GM21526 (cell line): ENCODE data around the gene GMPPA.

Experiments
- ATAC-seq: cut with Tn5 transposase; IDR thresholded peaks from one replicate; pipeline ENCODE4 v1.9.1; 2021; ENCODE audit warnings: moderate library complexity; ENCODE audit not compliant: unreplicated experiment, low FRiP score

Gene GMPPA

GRCh38 chr2:219537657-219538488, 39.2 kb downstream of the GMPPA start:
- no peak for ATAC-seq

DNA sequence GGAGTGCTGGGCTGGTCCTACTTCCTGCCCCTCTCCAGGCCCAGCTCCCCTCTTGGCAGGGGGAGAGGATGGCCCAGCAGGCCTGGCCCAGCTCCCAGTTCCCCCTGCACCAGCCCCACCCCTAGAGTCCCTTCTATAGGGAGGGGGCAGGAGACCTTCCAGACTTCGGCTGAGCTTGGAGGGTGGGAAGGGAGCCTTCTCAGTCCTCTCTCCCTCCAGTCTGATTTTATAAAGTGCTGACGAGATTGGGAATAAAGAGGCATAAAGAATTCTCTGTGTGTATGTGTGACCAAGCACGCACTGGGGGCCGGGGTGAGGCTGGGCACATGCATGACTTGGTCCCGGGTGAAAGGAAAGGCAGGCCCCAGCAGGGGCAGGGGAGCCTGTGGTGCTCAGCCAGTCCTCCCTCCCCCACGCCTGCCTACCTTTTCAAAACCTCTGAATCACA, 39.8 kb downstream of the GMPPA start:
- ATAC-seq, result no peak

GRCh38 chr2:219538956-219539788, 40.5 kb downstream of the GMPPA start:
- no peak for ATAC-seq

DNA sequence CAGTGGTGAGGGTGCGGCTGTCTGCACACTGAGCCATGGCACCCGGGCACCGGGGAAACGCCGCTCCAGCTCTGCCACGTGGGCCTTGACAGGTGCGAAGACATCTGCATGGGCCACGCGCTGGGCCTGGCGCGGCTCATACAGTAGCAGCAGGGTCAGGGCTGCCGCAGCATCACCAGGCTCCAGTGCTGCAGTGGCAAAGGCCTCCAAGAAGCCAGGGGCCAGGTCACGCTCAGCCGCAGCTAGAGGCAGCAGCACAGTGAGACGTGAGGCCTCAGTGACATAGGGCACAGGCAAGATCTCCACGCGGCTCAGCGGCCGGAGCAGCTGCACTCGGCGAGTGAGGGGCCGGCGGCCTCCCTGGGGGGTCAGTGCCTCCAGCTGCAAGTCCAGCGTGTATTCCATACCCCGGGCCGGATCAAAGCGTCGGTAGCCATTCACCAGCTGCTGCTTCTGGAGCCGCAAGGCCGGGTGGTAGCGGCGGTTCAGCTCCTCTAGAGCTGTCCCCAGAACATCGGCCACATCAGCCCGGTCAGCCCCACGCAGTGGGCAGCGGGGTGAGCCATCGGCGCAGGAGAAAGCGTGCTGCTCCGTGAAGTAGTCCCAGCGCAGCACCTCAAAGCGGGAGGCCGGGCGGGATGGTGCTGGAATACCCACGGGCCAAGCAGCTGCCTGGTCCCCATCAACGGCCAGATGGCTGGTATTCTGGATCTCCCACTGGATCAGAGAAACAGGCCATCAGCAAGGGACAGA, 41.4 kb downstream of the GMPPA start:
- ATAC-seq, result no peak

- no peak for ATAC-seq
Measured at GRCh38 chr2:219540784-219541504, 42.3 kb downstream of the GMPPA start.

DNA sequence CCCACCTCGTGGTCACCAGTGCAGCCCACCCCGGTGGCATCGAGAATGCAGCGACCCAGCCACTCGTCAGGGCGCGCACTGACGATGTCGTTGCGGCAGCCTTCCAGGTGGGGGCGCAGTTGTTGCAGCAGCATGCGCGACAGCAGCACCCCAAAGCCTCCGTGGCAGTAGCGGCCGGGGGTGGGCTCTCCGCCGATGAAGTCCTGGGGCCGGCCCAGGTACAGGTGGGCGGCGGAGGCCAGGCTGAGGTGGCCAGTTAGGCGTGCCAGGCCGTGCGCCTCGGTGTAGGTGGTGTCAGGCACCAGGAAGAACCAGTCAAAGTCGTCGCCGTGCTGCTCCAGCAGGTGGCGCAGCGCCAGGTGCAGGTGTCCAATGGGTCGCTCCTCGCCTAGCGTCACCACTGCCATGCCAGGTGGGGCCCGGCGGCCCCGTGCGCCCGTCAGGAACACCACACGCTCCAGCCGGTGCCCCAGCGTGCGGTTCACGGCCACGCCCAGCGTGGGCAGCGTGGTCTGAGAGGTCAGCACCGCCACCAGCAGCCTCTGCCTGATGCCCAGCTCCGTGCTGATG, 43.0 kb downstream of the GMPPA start:
- ATAC-seq, result peak; percentile 52

DNA sequence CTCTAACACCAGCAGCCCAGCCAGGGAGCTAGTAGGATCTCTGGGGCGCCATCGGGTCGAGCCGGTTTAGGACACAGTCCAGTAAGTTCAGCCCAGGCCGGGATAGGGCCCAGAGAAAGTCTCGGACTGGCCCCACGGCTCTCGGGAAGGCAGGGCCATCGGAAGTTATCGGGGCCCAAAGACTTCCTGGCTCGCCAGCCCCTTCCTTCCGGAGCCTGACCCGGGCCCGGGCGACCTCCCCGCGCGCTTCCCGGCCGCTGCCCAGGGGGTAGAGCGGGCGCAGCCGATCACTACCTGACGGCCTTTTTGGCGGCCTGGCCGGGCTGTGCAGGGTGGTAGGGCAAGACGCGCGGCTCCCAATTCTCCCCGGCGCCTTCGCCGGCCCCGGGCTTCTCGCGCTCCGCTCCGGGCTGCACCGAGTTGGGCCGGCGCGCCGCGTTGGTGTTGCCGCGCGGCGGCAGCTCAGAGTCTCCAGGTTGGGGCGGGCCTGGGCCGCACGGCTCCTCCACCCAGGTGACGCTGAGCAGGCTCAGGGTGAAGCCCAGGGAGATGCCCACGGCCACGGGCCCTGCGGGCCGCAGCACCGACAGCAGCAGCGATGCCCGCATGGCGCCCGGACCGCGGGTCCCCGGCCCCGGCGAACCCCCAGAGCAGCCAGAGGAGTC, 44.4 kb downstream of the GMPPA start:
- ATAC-seq, result peak; percentile 24

DNA sequence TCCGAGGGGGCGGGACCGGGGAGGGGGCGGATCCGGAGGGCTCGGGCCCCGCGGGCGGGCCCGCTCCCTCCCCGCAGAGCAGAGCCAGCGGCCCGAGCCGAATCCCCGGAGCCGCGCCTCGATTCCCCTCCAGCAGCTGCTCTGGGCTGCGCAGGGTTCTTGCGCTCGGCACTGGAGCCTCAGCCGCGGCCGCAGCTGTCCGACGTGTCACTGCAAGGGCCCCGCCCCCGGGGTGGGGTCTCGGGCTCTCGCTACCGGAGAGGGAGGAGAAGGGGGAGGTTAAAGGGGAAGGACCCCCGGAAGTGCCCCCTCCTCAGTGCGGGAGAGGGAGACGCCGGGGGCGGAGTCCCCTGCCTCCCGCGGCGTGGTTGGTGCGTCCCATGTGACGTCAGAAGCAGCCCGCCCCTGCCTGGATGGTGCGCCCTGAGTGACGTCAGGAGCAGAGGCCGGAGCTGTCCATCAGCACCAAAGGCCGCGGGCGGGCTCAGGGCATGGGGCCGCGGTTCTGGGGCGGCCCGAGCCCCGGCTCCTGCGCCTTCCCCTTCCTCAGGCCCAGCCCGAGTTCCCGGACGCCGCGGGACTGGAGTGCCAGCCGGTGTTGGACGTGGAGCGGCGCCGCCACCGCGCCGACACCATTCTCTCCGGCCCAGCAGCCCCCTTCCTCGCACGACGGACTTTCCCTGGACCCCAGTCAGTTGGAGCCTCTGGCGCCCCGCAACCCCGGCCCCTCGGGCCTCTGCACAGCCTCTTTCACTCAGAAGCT, 45.1 kb downstream of the GMPPA start, which contains the start of the genes CHPF and TMEM198:
Gene CHPF (minus strand): TSS at position 214 of the 763 bp plus-strand sequence. CDS start 271 bp downstream, outside the sequence.
Gene TMEM198 (plus strand): TSS at position 433 of the 763 bp plus-strand sequence. CDS start 700 bp downstream, outside the sequence.
- peak; percentile 76 for ATAC-seq

DNA sequence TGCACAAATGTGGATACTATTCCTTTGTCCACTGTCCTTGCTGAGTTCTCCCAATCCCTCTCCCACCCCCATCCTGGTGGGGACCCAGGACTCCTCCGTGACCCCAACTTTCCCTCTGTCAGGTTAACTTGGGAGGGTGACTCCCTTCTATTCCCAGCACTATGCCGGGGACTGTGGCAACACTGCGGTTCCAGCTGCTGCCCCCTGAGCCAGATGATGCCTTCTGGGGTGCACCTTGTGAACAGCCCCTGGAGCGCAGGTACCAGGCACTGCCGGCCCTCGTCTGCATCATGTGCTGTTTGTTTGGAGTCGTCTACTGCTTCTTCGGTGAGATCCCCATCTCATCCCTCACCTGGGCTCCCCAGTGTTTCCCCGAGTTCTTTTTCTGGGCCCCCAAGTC, 45.9 kb downstream of the GMPPA start:
- ATAC-seq, result no peak

DNA sequence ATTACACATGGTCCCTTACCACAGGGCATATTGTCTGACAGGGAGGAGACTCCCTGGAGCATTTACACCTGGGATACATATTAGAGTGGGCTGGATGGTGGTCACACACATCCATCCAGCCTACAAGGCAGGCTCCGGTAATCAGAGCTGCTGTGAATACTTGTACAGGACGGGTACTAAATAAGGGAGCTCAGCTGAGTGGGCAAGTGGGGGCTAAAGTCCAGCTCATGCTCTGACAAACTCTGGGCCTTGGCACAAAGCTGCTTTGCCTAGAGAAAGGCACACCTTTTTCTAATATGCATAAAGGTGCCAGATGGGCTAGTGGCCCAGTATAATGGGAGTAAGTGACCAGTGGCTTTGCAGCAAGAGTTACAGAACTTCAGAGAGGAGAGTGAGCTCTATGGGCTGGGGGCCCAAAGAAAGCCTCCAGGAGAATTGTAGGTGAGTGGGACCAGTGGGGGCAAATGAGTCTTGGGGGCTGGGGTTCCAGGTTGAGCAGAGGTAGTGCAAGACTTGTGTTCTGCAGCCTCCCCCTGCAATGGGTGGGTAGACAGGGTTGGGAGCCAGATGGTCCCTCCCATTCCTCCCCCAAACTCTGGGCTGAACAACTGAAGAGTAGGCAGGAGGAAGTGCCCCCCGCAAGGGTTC, 46.7 kb downstream of the GMPPA start:
- no peak for ATAC-seq

DNA sequence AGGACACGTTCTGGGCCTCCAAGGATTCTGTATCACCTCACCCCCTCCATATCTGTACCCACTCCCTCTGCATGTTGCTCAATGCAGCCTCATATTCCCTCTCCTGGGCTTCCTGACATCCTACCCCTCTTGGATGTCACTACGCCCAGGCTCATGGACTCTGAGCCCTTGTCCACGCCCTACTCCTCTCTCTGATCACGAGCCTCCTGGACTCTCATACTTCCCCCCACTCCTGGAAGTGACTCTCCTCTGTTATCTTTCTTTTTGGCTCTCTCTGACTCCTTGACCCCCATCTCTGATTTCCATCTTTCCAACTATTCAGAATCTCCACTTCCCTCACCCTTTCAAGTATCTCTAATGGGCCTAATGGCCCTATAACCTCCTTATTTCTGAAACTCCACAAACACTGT, 47.3 kb downstream of the GMPPA start:
- no peak for ATAC-seq

GRCh38 chr2:219547621-219548020, 48.9 kb downstream of the GMPPA start:
- ATAC-seq, result no peak

DNA sequence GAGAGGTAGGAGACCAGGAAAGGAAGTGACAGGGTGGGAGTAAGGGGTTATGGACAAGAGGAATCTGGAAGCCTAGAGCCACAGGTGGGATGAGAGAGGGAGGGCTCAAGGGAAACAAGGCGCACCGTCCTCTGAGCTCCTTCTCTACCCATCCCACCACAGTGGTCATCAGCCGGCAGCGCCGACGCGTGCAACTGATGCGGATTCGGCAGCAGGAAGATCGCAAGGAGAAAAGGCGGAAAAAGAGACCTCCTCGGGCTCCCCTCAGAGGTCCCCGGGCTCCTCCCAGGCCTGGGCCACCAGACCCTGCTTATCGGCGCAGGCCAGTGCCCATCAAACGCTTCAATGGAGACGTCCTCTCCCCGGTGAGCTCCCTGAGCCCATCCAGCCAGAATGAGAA, 50.3 kb downstream of the GMPPA start:
- ATAC-seq, result no peak

DNA sequence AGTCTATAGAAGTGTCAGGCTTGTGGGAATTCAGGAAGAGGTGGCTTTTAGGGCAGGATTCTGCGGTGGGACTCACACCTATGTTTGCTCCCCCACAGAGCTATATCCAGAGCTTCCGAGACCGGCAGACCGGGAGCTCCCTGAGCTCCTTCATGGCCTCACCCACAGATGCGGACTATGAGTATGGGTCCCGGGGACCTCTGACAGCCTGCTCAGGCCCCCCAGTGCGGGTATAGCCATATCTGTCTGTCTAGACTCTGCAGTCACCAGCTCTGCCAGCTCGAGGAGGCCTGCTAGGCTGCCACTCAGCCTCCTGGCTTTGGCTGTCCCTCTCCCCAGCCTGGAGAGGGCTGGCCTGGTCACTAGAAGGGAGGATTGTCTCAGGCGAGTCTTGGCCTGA, 50.9 kb downstream of the GMPPA start:
- ATAC-seq, result no peak

DNA sequence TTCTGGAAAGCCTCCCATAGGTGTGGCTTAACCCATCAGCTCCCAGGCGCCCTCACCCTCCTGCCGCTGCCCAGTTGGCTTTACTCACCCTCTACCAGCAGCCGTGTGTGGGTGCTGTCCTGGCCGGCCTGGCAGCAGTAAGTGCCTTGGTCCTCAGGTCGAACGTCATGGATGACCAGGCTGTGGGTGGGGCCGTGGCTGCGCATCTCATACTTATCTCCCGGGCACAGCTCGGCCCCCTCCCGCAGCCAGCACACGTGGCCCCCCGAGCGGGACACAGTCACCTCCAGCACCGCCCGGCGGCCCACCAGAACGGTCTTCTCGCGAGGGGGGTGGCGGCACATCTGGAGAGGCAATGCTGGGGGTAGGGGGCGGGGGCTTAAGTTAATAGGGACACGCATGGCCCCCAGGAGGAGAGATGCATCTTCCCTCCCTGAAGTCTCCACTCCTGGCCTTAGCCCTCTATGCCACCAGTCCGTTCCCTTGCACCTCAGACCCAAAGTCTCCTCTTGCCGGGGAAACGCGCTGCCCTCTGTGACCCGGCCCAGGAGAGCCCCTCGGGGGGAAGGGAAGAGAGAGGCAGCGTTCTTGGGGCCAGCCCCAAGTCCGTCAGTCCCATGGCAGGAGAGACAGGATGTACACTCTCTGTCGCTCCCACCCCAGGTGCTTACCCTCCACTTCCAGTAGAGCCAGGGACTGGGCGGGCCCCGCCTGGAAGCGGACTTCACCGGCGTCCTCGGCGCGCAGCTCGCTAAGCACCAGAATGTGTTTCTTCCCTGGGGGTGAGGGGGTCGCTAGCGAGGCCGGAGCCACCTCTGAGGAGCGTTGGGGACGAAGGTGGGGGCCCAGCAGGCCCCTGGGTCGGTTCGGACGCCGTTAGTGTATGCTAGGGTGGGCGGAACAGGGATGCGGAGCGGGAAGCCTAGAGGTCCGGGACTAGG, 53.0 kb downstream of the GMPPA start:
- no peak for ATAC-seq

DNA sequence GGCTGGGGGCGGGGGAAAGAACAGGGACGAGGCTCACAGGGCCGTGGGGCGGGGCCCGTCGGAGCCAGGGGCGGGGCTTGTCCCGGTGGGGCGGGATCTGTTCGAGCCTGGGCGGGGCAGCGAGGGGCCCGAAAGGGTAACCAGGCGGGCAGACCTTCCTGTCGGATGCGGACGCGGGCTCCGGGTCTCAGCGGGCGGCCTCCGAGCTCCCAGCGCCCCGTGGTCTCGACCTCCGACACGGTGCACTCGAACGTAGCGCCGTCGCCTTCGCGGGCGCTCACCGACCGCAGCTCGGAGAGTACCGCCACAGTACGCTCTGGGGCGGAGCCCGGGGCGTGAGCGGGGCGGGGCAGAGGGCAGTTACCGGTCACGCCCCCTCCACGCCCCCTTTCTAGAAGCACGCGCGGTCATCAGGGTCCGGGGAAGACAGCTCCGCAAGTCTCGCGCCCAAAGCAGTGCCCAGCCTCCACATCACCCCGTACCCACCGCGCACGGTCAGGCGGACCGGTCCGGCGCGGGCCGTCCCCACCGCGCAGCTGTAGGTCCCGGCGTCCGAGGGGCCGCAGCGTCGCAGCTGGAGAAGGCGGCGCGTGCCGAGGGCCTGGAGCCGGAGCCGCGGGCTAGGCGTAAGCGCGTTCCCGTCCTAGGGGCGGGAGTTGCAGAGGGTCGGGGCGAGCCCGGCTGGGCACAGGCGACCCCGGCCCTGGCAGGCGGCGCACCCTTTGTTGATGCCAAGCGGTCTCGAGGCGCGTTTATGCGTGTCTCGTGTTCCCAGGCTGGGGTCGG, 53.9 kb downstream of the GMPPA start:
- ATAC-seq, result peak; percentile 88
